HG03571 (cell line): ENCODE measurements around the gene GPR132.

Source experiments
- ATAC-seq: cut with Tn5 transposase; IDR thresholded peaks from one replicate; pipeline ENCODE4 v1.9.1; 2021; ENCODE audit not compliant: unreplicated experiment

The GPR132 gene

DNA sequence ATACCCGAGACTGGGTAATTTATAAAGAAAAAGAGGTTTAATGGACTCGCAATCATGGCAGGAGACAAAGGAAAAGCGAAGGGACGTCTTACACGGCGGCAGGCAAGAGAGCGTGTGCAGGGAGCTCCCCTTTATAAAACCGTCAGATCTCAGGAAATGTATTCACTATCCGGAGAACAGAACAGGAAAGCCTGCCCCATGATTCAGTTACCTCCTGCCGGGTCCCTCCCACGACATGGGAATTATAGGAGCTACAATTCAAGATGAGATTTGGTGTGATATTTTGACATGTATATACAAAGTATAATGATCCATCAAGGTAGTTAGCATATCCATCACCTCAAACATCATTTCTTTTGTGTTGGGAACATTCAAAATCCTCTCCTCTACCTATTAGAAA, 42.1 kb downstream of the GPR132 start:
- ATAC-seq: no peak

DNA sequence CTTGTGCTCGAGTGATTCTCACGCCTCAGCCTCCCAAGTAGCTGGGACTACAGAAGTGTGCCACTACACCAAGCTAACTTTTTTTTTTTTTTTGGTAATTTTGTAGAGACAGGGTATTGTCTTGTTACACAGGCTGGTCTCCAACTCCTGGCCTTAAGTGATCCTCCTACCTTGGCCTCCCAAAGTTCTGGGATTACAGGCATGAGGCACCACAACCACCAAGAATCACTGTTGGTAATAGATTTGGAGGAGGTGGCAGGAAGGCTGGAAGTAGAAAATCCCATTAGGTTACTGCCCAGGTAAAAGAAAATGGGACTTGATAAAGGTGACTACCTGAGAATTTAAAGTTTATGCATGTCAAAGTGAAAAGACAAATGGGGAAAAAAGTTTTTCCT, 43.0 kb downstream of the GPR132 start:
- no peak for ATAC-seq

DNA sequence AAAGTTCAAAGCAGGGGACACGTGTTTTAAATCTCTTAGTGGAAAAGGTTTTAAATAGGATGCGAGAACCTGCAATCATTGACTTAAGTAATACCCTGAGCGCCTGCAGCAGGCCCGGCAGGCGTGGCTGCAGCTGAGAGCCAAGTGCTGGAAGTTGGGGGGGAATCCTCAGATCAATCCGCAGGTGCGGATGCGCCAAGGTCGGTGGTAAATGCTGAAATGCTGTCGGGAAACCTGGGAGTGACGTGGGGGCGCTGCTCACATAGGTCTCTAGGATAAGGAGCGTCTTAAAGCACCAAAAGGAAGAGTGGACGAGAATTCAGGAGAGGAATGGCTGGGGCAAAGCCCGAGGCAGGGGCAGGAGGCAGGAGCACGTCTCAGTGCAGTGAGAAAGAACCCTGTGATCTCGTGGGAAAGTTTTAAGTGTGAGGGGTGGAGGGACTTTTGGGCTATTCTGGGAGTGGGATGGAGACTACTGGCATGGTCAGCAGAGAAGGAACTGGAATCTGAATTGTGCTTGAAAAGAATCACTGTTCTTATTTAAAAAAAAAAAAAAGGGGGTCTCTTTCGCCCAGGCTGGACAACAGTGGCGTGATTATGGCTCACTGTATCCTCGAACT, 43.5 kb downstream of the GPR132 start:
- ATAC-seq: no peak

- ATAC-seq: peak; percentile 70
Measured at GRCh38 chr14:105020815-105021655, 44.2 kb downstream of the GPR132 start, which contains the start of gene CDCA4. Gene CDCA4, minus strand, starts transcription at chr14:105021083. Its CDS starts 9,154 bp downstream, at chr14:105011929.

DNA sequence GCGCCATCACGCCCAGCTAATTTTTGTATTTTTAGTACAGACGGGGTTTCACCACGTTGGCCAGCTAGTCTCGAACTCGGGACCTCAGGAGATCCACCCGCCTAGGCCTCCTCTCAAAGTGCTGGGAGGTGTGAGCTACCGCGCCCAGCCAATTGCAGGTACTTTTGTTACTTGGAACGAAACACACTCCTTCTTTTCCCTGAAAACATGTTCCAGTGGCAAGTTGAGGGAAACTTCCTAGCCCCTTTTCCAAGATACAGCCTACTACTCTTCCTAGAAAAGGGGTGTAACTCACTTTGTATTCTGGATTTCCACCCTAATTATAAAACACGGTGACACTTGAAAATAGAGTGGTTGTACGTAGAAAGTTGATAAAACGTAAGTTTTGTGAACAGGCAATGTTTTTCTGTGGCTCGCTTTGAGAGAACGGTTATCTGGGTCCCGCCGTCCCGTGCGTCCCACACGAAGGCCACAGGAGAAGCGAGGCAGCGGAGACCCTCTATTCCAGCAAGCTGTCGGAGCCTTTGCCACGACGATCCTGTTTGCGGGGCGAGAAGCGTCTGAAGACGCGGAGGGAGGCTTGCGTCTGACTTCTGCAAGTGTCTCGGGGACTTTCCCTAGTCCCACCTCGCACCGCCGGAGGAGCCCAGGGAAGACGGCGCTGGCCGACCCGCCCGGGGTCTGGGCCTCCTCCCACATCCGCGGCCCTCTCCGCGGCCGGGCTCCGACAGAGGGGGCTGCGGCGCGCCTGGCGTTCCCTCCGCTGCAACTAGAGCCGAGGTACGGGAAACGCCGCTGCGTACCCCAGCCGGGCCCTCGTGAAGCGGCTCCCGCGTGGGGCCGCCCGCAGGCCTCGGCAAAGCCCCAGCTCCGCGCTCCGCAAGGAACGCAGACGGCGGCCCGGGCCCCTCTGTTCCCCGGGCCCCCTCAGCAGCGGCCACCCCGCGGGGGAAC, 45.1 kb downstream of the GPR132 start:
- ATAC-seq: peak; percentile 15

DNA sequence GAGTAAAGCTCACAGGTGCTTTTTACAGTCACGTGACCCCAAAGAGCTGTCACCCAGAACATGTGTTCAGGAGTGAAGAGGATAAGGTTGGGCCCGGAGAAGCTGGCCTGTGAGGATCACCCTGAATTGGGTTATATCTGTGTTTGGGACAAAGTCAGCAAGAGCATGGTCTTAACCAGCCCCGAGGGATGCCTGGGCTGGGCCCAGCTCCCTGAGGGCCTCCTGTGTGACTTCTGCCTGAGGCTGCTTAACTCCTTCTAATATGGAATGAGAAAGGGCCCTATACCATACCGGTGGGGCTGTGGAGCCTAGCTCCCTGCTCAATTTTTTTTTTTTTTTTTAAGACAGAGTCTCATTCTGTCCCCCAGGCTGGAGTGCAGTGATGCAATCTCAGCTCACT, 46.8 kb downstream of the GPR132 start:
- ATAC-seq: no peak

- ATAC-seq: no peak
Measured at GRCh38 chr14:105015905-105016304, 49.3 kb downstream of the GPR132 start.

- ATAC-seq: no peak
Measured at GRCh38 chr14:105015242-105015641, 50.0 kb downstream of the GPR132 start.

DNA sequence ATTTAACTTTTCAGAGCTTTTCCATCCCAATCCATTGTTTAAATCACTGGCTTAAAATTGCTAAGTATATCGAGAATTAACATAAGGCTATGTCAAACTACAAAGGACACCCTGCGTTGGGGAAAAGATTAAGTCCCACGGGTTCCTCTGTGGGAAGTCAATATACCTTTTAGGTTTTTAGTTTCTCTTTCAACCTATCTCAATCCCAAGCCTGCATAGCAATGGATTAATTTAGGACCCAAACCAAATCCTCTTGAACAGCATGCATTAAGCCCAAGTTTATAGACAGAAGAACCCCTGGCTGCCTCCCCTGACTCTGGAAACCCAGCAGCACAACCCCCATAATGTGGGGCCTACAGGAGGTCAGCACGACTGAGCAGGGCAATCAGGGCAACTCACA, 50.6 kb downstream of the GPR132 start:
- ATAC-seq: no peak

DNA sequence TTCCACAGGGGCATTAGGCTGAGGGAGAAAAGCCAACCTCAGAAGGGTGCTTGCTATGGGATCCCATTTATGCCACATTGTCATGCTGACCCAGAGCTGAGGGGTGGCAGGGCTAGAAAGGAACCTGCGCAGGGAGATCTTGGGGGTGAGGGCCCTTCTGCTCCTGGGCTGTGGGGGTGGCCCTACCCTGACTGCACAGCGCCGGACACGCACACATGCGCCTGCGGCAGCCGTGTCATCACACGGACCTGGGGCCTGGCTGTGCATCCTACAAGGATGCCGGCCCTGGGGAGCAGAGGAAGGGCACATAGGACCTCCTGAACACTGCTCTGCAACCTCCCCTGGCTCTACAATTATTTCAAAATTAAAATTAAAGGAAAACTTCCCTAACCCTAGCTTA, 51.2 kb downstream of the GPR132 start:
- ATAC-seq: no peak

GRCh38 chr14:105013150-105013785, 52.0 kb downstream of the GPR132 start:
- no peak for ATAC-seq

DNA sequence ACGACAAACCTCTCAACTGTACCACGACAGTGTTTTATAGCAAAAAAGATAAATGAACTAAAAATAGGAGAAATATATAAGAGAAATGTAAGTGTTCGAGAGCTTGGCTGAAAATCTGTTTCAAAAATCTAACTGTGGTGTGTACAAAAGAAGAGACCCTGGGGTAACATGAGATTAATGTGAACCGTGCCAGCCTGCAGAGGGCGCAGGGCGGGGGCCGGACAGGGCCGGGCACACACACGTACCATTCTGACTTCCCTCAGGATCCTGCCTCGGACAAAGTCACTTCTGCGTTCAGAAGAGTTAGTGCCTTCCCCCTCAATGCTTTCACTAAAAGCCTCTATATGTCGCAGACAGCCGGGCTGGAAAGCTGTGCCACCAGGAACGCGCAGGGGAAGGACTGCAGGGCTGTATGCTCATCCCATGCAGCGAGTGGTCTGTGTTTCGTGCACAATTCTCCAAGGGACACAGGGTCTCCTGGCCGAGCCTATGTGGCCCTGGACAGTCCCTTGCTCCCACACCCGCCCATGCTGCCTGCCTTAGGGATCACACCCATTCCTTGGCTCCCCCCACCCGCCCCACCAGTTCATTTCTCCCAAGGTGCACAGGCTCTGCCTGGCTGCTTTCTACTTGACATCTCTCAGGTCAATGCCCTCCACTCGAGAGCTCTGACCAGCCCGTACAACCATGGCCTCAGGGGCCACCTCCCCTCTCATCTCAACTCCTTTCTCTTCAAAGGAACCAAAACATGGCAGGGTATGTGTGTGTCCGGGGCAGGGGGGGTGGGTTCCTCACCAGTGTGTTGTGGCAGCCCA, 52.9 kb downstream of the GPR132 start:
- ATAC-seq: no peak

- no peak for ATAC-seq
Measured at GRCh38 chr14:105011312-105011990, 53.8 kb downstream of the GPR132 start.

GRCh38 chr14:105010891-105011291, 54.3 kb downstream of the GPR132 start:
- no peak for ATAC-seq

GRCh38 chr14:105010106-105010505, 55.1 kb downstream of the GPR132 start:
- no peak for ATAC-seq

- no peak for ATAC-seq
Measured at GRCh38 chr14:105007593-105008264, 57.5 kb downstream of the GPR132 start.

- no peak for ATAC-seq
Measured at GRCh38 chr14:105006831-105007592, 58.2 kb downstream of the GPR132 start.
